ENCODE measurements around the gene USP31.
"Not testable (repeated sequence)": the region's sequence is repeated elsewhere in the genome, so short reads cannot be mapped to it uniquely, and the experiment has no call there.

Gene USP31

DNA sequence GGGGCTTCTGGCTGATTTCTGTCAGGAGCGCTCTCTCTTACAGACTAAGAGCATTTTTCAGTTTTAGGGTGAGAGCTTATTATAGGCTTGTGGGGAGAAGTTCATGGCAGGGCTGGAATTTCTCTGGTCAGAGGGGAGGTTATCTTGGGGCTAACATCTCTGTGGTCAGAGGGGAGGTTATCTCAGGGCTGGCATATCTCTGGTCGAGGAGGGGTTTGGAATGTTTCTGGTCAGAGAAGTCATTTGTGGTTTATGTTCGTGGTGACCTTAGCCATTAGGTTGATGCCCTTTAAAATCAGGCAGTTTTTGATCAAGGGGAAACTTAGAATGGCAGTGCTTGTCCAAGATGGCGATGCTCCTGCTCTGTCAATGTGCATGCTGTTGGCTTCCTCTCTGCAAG lies 10.8 kb upstream of the USP31 start:
- no peak for DNase-seq (ENCODE audit: low read depth, low spot score)

DNA sequence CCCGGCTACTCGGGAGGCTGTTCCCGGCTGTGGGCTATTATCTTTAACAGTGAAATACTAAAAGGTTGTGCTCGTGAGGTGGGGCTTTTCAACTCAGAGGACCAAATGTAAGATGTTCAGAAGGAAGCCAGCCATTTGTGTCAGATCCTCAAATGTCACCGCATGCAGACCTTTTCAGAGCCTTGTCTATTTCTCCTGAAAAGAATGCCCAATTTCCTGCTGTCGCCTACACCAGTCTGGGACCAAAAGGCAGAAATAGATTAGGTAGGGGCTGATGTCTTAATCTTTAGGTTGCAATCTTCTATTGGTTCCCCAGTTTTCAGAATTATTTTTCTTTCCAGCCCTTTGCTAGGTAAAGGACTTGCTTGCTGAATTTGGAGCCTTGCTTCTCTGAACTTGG lies 8.9 kb upstream of the USP31 start:
- DNase-seq (ENCODE audit: low read depth, low spot score): no peak

DNA sequence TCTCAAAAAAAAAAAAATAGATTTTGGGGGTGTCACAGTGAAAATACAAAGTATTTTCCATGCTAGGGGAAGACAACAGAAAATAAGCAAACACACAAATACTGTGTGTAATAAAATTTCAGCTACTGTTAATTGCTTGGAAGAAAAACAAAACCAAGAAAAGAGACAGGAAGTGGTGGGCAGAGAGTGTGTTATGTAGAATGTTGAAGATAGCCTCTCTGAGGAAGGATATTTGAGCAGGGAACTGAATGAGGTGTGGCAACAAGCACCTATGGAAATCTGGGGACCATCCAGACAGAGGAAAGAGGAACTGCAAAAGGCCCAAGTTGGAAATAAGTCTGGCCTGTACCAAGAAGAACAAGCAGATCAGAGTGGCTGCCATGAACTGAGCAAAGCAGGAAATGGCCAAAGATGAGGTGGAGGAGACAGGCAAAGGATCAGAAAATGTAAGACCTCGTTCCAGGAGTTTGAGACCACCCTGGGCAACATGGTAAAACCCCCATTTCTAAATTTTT lies 7.8 kb upstream of the USP31 start:
- DNase-seq (ENCODE audit: low read depth, low spot score): no peak

DNA sequence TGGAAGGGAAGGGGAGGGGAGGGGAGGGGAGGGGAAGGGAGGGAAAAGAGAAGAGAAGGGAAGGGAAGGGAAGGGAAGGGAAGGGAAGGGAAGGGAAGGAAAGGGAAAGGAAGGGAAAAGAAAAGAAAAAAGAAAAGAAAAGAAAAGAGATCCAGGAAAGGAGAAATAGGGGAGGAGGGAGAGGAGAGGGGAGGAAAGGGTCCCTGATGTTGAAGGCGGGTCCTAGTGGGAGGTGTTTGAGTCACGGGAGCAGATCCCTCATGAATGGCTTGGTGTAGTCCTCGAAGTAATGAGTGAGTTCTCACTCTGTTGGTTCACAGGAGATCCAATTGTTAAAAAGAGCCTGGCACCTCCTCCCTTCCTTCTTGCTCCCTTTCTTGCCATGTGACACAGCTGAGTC lies 6.9 kb upstream of the USP31 start:
- no peak for DNase-seq (ENCODE audit: low read depth, low spot score)

DNA sequence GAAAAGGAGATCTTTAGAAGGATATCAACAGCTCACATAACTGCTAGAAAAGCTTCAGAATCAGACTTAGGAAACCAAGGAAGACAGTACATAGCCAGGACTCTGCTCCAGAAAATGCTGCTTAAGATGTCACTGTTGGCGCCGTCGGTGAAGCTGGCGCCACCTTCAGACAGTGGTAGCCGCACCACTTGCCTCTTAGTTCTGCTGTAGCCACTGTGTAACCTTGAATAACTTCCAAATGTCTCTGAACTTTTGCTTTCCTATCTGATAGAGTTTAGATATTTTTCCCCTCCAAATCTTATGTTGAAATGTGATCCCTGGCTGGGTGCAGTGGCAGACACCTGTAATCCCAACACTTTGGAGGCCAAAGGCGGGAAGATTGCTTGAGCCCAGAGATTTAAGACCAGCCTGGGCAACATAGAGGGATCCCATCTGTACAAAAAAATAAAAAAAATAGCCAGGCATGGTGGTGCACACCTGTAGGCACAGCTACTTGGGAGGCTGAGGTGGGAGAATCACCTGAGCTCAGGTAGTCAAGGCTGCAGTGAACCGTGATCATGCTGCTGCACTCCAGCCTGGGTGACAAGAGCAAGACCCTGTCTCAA lies 6.3 kb upstream of the USP31 start:
- peak; percentile 24 for DNase-seq (ENCODE audit: low read depth, low spot score)

DNA sequence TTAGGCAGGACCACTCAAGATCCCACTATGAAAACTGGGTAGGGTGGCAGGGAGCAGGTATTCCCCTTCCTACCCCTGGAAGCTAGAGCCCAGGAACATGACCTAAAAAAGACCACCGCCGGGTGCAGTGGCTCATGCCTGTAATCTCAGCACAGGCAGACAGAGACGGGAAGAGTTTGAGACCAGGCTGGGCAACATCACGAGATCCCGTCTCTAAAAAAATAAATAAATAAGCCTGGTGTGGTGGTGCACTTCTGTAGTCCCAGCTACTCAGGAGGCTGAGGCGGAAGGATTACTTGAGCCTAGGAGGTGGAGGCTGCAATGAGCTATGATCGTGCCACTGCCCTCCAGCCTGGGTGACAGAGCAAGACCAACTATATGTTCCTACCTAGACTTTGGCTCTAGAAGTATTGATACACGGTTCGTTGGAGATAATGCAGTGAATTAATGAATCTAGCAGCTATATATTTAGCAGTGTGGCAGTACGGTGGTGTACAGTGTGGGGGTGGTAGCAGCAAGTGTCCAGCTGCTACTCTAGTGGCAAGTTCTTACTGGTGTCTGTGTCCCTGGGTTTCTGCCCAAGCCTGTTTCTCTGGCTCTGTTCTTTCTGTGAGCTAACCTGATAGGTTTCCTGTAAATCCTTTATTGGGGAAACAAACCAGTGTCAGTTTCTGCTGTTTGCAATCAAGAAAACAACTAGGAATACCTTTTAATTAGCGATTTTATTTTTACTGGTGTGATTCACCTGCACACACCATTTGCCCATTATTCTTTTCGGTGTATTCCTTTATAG lies 3.3 kb upstream of the USP31 start:
- DNase-seq (ENCODE audit: low read depth, low spot score): no peak

DNA sequence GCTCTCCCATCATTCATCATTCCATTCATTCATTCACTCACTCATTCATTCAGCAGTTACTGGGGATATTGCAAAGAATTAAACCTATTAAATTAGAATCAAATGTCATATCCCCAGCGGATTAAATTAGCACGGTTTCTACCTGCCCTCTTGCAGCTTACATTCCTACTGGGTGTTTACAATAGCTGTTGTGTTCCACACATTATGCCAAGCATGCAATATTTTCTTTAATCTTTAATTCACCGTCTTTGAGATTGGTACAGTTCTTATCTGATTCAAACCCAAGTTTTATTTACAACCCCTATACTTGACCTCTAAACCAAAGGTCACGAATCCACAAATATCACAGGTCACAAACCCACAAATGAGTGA lies 727 bp upstream of the USP31 start:
- DNase-seq (ENCODE audit: low read depth, low spot score): no peak

DNA sequence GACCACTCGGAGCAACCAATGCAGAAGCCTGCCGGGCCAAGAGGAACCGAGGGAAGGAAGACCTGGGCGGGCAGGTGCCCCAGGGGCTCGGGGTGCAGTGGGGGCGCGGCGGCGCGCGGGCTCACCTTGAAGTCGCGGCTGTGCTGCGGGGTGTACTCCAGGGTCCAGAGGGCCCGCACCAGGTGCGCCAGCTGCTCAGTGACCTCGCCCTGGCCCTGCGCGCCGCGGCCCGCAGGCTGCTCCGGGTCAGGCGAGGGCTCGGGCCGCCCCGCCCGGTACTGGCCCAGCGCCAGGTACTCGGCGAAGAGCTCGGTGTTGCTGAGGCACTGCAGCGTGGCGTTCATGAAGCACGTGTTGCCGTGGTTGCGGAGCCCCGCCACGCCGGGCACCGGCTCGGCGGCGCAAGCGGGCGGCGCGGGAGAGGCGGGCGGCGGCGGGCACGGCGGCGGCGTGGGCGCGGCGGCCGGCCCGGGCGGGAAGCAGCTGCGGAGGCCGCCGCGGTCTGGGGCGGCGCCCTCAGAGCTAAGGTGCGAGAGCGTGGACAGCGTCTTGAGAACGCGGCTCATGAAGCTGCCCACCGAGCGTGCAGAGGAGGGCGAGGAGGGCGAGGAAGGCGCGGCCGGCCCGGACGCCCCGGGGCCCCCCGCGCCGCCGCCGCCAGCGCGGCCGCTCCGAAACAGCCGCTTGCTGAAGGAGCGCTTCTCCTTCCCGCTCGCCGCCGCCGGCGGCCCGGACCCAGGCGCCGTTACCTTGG lies 562 bp downstream of the USP31 start:
- DNase-seq (ENCODE audit: low read depth, low spot score): peak; percentile 36

DNA sequence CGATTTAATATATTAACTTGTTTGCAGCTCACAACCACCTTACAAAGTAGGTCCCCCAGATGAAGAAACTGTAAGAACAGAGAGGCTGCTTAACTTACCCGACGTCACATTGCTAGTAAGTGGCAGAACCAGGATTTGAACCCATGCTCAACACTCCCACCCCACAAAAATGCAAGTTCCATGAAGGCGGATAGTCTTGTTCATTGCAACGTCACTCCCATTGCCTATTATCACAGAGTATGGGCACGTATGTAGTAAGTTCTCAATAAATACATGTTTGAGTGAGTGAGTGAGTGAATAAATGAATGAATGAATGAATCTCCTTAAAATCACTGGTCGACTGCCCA lies 1.1 kb downstream of the USP31 start:
- DNase-seq (ENCODE audit: low read depth, low spot score): no peak

DNA sequence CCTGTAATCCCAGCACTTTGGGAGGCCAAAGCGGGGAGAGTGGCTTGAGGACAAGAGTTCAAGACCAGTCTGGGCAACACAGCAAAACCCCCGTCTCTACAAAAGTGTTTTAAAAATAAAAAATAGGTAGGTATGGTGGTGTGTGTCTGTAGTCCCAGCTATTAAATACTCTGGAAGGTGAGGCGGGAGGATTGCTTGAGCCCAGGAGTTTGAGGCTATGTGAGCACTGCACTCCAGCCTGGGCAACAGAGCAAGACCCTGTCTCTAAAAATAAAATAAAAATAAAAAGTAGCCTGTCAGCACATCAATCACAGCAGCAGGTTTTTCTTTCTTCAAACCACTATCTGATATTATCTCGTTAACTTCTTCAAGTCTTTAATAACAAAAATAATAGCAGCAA lies 1.6 kb downstream of the USP31 start:
- DNase-seq (ENCODE audit: low read depth, low spot score): no peak

DNA sequence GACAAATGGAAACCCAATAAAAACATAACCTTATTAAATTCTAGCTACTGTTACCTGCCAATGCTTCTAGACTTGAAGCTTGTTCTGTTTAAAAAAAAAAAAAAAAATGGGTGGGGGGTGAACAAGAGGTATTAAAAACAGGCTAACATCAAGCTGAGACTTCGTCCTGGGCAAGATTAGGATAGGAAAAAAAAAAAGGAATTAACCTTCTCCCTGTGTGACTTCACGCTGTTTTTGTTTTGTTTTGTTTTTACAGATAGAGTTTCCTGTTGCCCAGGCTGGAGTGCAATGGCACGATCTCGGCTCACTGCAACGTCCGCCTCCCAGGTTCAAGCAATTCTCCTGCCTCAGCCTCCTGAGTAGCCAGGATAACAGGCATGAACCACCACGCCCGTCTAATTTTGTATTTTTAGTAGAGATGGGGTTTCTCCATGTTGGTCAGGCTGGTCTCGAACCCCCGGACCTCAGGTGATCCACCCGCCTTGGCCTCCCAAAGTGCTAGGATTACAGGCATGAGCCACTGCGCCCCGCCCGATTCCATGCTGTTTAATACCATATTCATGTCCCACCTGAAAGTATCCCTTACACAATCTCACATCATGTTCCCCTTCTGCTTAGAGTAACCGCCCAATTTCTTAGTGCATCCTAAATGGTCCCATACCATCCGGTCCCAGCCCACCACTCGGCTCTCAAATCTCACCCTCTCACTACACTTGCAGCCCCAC lies 2.2 kb downstream of the USP31 start:
- DNase-seq (ENCODE audit: low read depth, low spot score): no peak

DNA sequence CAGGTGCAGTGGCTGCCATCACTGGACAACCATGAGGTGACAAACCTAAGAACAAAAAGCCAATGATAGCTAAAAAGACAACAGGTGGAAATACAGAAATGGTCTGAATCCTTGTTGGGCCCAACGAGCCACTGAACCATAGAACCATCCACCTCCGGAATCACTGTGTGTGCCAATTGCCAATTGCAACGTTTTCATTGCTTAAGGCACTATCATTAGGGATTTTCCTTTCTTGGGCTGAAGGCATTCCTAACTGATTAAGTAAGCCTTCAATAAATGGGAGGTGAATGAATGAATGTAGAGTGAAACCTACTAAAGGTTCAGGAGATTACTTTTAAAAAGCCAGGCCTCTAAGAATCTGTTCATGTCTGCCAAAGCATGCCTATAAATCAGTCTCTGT lies 3.6 kb downstream of the USP31 start:
- DNase-seq (ENCODE audit: low read depth, low spot score): peak; percentile 33

DNA sequence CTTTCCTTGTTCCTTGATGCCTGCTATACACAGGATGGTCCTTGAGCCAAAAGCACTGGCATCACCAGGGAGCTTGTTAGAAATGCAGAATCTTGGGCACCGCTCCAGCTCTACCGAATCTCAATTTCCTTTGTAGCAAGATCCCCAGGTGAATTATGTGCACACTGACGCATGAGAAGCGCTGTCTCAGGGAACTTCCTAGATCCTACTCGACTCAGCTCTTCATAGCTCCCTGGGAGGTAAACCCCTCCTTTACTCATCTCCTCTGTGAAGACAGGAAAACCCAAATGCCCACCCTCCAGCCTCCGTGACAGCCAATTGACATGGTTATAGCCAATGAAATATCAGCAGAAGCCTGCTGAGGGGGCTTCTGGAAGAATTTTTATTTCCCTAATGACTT lies 4.1 kb downstream of the USP31 start:
- no peak for DNase-seq (ENCODE audit: low read depth, low spot score)

DNA sequence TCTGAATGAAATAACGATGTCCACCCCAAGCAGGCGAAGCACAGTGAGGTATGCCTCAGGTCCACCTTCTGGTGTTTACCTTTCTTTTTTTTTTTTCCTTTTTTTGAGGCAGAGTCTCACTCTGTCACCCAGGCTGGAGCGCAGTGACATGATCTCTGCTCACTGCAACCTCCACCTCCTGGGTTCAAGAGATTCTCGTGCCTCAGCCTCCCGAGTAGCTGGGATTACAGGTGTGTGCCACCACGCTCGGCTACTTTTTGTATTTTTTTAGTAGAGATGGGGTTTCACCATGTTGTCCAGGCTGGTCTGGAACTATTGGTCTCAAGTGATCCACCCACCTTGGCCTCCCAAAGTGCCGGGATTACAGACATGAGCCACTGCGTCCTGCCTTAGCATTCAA lies 4.9 kb downstream of the USP31 start:
- not testable (repeated sequence) for DNase-seq (ENCODE audit: low read depth, low spot score)

DNA sequence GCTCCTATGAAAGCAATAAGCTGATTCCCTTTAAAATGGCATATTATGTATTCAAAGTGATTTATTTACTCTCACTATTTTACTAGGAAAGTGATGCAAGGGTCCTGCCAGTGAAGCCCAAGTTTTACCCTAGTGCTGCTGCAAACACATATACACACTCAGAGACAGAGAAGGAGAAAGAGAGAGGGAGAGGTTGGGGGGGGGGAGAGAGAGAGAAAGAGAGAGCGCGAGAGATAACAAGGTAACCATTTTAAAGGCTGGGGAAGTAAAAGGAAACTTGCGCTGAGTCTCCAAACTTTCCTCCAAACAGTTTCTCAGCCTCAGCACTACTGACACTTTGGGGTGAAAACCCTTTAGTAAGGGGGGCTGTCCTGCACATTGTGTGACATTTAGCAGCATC lies 5.9 kb downstream of the USP31 start:
- DNase-seq (ENCODE audit: low read depth, low spot score): no peak

DNA sequence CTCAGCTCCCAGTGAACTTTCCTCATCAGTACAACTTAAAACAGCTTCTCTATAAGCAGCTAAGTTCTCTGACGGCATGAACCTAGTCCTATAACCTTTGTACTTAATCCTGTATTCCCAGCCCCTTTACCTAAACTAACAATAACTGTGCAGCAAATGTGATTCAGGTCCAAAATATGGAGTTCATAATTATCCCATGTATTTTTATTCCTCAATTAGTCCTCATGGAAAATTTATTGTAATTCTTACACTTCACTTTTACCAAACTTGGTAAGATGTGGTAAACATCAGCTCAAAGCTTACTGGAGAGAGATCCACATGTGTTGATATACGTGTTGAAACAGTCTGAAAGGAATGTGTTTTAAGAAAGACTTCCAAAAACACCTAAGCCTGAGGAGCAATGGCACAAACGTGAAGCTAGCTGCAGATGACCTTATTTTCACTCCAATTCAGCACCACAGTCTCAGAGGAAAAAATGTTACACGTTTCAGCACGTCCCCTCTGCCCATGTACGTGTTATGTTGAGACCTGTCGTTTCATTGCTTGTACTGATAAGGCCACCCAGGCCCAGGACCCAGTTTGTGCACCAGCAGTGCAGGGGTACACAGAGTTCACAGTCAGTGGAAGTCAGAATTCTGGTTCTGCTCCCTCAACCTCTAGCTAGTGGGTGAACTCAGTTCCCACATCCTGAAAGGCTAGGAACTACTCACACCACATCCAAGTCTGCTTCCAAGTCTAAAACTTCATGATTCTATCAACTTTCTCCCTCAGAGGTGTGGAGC lies 7.1 kb downstream of the USP31 start:
- DNase-seq (ENCODE audit: low read depth, low spot score): no peak

DNA sequence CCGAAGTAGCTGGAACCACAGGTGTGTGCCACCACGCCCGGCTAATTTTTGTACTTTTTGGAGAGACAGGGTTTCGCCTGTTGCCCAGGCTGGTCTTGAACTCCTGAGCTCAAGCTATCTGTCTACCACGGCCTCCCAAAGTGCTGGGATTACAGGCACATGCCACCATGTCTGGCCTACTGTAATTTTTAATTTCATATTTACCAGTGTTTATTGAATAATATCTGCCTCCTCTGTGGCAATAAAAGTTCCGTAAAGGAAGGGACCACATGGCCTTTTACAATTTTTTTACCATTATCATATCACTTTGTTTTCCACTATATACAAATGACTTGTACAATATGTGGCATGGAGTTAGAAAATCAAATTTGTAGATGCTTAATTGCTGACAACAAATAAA lies 7.8 kb downstream of the USP31 start:
- no peak for DNase-seq (ENCODE audit: low read depth, low spot score)

DNA sequence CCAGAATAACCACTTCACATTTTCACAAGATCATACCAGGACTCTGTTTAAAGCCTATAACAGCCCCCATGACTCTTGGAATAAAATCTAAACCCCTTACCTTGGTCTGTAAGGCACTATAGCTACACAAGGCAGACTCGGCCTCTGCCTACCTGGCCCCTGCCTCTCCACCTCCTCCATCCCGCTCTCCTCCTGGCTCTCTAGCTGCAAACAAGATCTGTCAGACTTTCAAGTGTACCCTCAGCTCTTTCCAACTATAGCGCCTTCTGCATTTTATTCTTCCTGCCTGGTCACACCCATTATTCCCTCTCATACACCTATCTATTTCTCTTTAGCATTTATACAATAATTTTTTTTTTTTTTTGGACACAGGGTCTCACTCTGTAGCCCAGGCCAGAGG lies 8.2 kb downstream of the USP31 start:
- no peak for DNase-seq (ENCODE audit: low read depth, low spot score)

DNA sequence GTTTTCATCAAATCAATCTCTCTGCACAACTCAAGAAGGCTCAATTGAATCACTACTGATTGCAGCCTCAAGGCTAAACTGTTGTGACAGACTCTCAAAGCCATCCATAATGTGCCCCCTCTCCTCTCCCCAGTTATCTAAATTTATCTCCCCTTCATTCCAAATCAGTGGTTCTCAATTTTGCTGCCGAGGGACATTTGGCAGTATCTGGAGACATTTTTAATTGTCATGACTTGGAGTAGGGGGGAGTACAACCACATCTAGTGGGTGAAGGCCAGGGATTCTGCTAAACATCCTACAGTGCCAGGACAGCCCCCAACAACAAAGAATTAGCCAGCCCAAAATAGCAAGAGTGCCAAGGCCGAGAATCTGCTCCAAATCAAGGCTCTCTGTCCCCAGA lies 9.1 kb downstream of the USP31 start:
- no peak for DNase-seq (ENCODE audit: low read depth, low spot score)

DNA sequence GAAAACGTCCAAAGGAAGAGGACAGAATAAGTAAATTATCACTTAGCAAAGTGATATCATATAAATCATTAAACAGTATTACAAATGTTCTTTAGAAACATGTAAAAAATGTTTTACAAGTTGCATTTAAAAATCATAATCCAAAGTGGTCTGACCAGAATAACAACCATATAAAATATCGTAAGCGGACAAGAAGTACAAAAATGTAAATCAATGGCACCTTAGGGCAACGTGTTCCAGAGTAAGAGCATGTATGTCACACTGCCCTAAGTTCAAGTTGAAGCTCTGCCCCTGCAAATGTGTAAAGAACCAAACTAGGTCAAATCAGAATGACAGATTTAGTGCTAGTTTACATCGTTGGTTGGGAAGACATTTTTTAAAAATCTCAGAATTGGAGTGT lies 11.4 kb downstream of the USP31 start:
- no peak for DNase-seq (ENCODE audit: low read depth, low spot score)

DNA sequence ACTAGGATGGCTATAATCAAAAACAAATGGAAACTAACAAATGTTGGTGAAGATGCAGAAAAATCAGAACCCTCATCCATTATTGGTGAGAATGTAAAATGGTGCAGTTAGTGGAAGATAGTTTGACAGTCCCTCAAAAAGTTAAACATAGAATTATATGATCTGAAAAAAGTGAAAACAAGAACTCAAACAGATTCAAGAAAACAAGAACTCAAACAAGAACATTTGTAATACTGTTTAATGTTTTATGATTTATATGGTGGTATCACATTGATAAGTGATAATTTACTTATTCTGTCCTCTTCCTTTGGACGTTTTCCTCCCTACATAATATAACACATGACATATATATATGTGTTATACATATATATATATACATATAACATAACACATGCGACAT lies 12.0 kb downstream of the USP31 start:
- no peak for DNase-seq (ENCODE audit: low read depth, low spot score)

All from ELF-1 (cell line).